ELF-1 (cell line): ENCODE results near the gene STARD9.
"Not testable (repeated sequence)": the region's sequence is repeated elsewhere in the genome, so short reads cannot be mapped to it uniquely, and the experiment has no call there.

Source experiments
- DNase-seq: peaks from one replicate; pipeline ENCODE4 v3.0.0-alpha.2; 2016; ENCODE audit warnings: low read depth, low spot score

Gene STARD9

GRCh38 chr15:42590619-42591237 lies 15.3 kb downstream of the STARD9 start:
- no peak for DNase-seq

- no peak for DNase-seq
These were observed 16.0 kb downstream of the STARD9 start for GRCh38 chr15:42591238-42591934.

- DNase-seq, result no peak
These were observed 17.3 kb downstream of the STARD9 start for GRCh38 chr15:42592716-42593115.

GRCh38 chr15:42593143-42593542 lies 17.7 kb downstream of the STARD9 start:
- DNase-seq, result no peak

GRCh38 chr15:42594095-42594494 lies 18.7 kb downstream of the STARD9 start:
- DNase-seq, result no peak

- no peak for DNase-seq
These were observed 20.3 kb downstream of the STARD9 start for GRCh38 chr15:42595626-42596240.

- not testable (repeated sequence) for DNase-seq
These were observed 25.9 kb downstream of the STARD9 start for GRCh38 chr15:42601316-42601715.

GRCh38 chr15:42602501-42602900 lies 27.1 kb downstream of the STARD9 start:
- DNase-seq, result no peak

- no peak for DNase-seq
These were observed 28.6 kb downstream of the STARD9 start for GRCh38 chr15:42603978-42604377.

- no peak for DNase-seq
These were observed 29.7 kb downstream of the STARD9 start for GRCh38 chr15:42604894-42605744.

- no peak for DNase-seq
These were observed 30.4 kb downstream of the STARD9 start for GRCh38 chr15:42605796-42606195.

- no peak for DNase-seq
These were observed 32.7 kb downstream of the STARD9 start for GRCh38 chr15:42608110-42608531.

- DNase-seq, result no peak
These were observed 33.5 kb downstream of the STARD9 start for GRCh38 chr15:42608752-42609488.

GRCh38 chr15:42611532-42611931 lies 36.1 kb downstream of the STARD9 start:
- DNase-seq, result no peak

- DNase-seq, result no peak
These were observed 37.0 kb downstream of the STARD9 start for GRCh38 chr15:42612367-42612912.

- DNase-seq, result no peak
These were observed 40.7 kb downstream of the STARD9 start for GRCh38 chr15:42616107-42616506.

GRCh38 chr15:42619656-42620371 lies 44.4 kb downstream of the STARD9 start:
- DNase-seq, result peak; percentile 85

- no peak for DNase-seq
These were observed 46.0 kb downstream of the STARD9 start for GRCh38 chr15:42621386-42621785.

GRCh38 chr15:42621996-42622925 lies 46.9 kb downstream of the STARD9 start:
- no peak for DNase-seq
